ENCODE data around the gene TDP2. TPM values are rescaled to one million over a fixed set of nuclear protein-coding genes. Genes with fewer than 3 reads are reported as not detected.
A peak's percentile ranks its signal among the peaks of the same experiment; 100 is the strongest.

TDP2 gene
- total and polyA plus RNA-seq, 2 donors (not counting 1 experiment from before 2014, with no cell fraction given) = 19.4 to 63.5 TPM

GRCh38 chr6:24658573-24659560, 7.8 kb downstream of the TDP2 start:
- no peak overlapping the region for H3K4me3 Mint-ChIP-seq
- no peaks in the 10 kb centered on the region for H3K27me3 Mint-ChIP-seq
- intact Hi-C loops (cut with micrococcal nuclease) = no loop called here
- no peak overlapping the region for H3K27ac Mint-ChIP-seq
- no peaks in the 10 kb centered on the region for H3K4me1 ChIP-seq (ENCODE audit: control insufficient read depth in 2 of 2, insufficient read depth in 2 of 2, low read length in 2 of 2)
- H3K4me1 Mint-ChIP-seq = peaks cover 13% of the 10 kb centered on the region
- no peak overlapping the region for H3K4me2 ChIP-seq (replicated peaks; ENCODE audit: low read depth, low read length, poor library complexity, severe bottlenecking)
- no peak overlapping the region for H3K4me3 ChIP-seq (ENCODE audit: control extremely low read depth in 1 of 5, extremely low read depth in 1 of 5, insufficient read depth in 1 of 5, low read depth in 2 of 5, low read length in 4 of 5)
- H3K9me3 ChIP-seq (ENCODE audit: control extremely low read depth in 1 of 3, control insufficient read depth in 2 of 3, insufficient read depth in 1 of 3, low read length in 2 of 3) = no peaks in the 10 kb centered on the region
- DNase-seq (no peak), ATAC-seq (ENCODE audit: low read depth) (no peak)
- H3K9me3 Mint-ChIP-seq (ENCODE audit: insufficient read depth) = no peaks in the 10 kb centered on the region
- H3K27ac ChIP-seq (ENCODE audit: low read length in 2 of 2) = no peak overlapping the region
- H3K27me3 ChIP-seq (replicated peaks in 1 of 4; ENCODE audit: control extremely low read depth in 1 of 4, control insufficient read depth in 3 of 4, insufficient read depth in 4 of 4, low read length in 3 of 4) = no peaks in the 10 kb centered on the region
- 97% methylated on average over 6 of the region's 9 CpGs for WGBS (ENCODE audit: insufficient coverage)
- no peaks in the 10 kb centered on the region for H3K79me2 ChIP-seq (ENCODE audit: control insufficient read depth, insufficient read depth, low read length)
- no peaks in the 10 kb centered on the region for H4K20me1 ChIP-seq (ENCODE audit: control insufficient read depth, insufficient read depth, low read length, poor library complexity, severe bottlenecking)
- H3K36me3 ChIP-seq (replicated peaks in 1 of 2; ENCODE audit: control extremely low read depth in 1 of 2, control insufficient read depth in 1 of 2, extremely low read depth in 1 of 2, insufficient read depth in 2 of 2, low read length in 1 of 2) = peaks cover 3 to 41% of the 10 kb centered on the region in 2 experiments
- POLR2A ChIA-PET = no interaction called here
- CTCF ChIA-PET = no interaction called here
- no peak overlapping the region for H3K9ac ChIP-seq (ENCODE audit: low read length)
- no peak overlapping the region for H2AFZ ChIP-seq (ENCODE audit: insufficient read depth, low read depth, low read length, poor library complexity, severe bottlenecking)
- no peak for TF ChIP-seq EZH2 (IDR thresholded peaks at IDR 0.05; ENCODE audit: borderline replicate concordance, insufficient read depth, low read depth, low read length, poor library complexity, severe bottlenecking)
- TF ChIP-seq CTCF (IDR thresholded peaks at IDR 0.05) = no peak

GRCh38 chr6:24655215-24655614, 11.5 kb downstream of the TDP2 start:
- Histone ChIP-seq H3K36me3 (replicated peaks in 1 of 2; ENCODE audit: control extremely low read depth in 1 of 2, control insufficient read depth in 1 of 2, extremely low read depth in 1 of 2, insufficient read depth in 2 of 2, low read length in 1 of 2) (peaks cover 3 to 57% of the 10 kb centered on the region in 2 experiments), H4K20me1 (ENCODE audit: control insufficient read depth, insufficient read depth, low read length, poor library complexity, severe bottlenecking) (no peaks in the 10 kb centered on the region), H3K27me3 (replicated peaks in 1 of 4; ENCODE audit: control extremely low read depth in 1 of 4, control insufficient read depth in 3 of 4, insufficient read depth in 4 of 4, low read length in 3 of 4) (no peaks in the 10 kb centered on the region), H3K9me3 (ENCODE audit: control extremely low read depth in 1 of 3, control insufficient read depth in 2 of 3, insufficient read depth in 1 of 3, low read length in 2 of 3) (no peaks in the 10 kb centered on the region), H3K4me3 (ENCODE audit: control extremely low read depth in 1 of 5, extremely low read depth in 1 of 5, insufficient read depth in 1 of 5, low read depth in 2 of 5, low read length in 4 of 5) (no peak overlapping the region), H3K79me2 (ENCODE audit: control insufficient read depth, insufficient read depth, low read length) (no peaks in the 10 kb centered on the region), H3K27ac (ENCODE audit: low read length in 2 of 2) (peak overlapping the region in 1 of 2 donors; percentile 35), H3K4me1 (ENCODE audit: control insufficient read depth in 2 of 2, insufficient read depth in 2 of 2, low read length in 2 of 2) (peaks cover 0 to under 1% of the 10 kb centered on the region in 2 donors), H3K4me2 (replicated peaks; ENCODE audit: low read depth, low read length, poor library complexity, severe bottlenecking) (no peak overlapping the region), H3K9ac (ENCODE audit: low read length) (no peak overlapping the region), H2AFZ (ENCODE audit: insufficient read depth, low read depth, low read length, poor library complexity, severe bottlenecking) (no peak overlapping the region)
- H3K27me3 Mint-ChIP-seq = no peaks in the 10 kb centered on the region
- DNase-seq (no peak), ATAC-seq (ENCODE audit: low read depth) (no peak)
- TF ChIP-seq EZH2 (IDR thresholded peaks at IDR 0.05; ENCODE audit: borderline replicate concordance, insufficient read depth, low read depth, low read length, poor library complexity, severe bottlenecking) (no peak), CTCF (IDR thresholded peaks at IDR 0.05) (no peak)
- ChIA-PET CTCF (interaction anchor here (1.0 to 1.7 kb wide), 3 partner anchors 10 to 74 kb away, joined by 3 to 5 read pairs (median 4); partner anchors contain the start of gene KIAA0319), POLR2A (interaction anchor here (0.6 kb wide), 1 partner anchor 10 kb away, joined by 3 read pairs; no protein-coding TSS in a partner anchor)
- WGBS (ENCODE audit: insufficient coverage) = 11% methylated on average over 1 of the region's 1 CpG
- peaks cover 14% of the 10 kb centered on the region for H3K4me1 Mint-ChIP-seq
- no peak overlapping the region for H3K4me3 Mint-ChIP-seq
- no peaks in the 10 kb centered on the region for H3K9me3 Mint-ChIP-seq (ENCODE audit: insufficient read depth)
- H3K27ac Mint-ChIP-seq = no peak overlapping the region
- intact Hi-C loops (cut with micrococcal nuclease) = no loop called here

Data from B cell (primary cell).